Karpas-422 (cell line): ENCODE data around the gene FOXA3. TPM values are rescaled to one million over a fixed set of nuclear protein-coding genes. Genes with fewer than 3 reads are reported as not detected.

Experiments used
- DNase-seq: peaks from one replicate; pipeline ENCODE4 v3.0.0-alpha.2; 2015
- H2AFZ ChIP-seq: fragments of 200-600 bp; sonication (generic); 2 replicates; pipeline ENCODE4 v1.6.1; 2014; ENCODE audit warnings: antibody characterized with exemption, low read length, mixed read lengths
- H3K27ac ChIP-seq: fragments of 200-600 bp; sonication (generic); 2 replicates; pipeline ENCODE4 v1.5.1; 2014; ENCODE audit warnings: mild to moderate bottlenecking, low read length, moderate library complexity
- H3K27me3 ChIP-seq: fragments of 200-600 bp; sonication (generic); 2 replicates; pipeline ENCODE4 v1.6.1; 2014; ENCODE audit warnings: low read length, mixed read lengths
- H3K36me3 ChIP-seq: fragments of 200-600 bp; sonication (generic); 2 replicates; pipeline ENCODE4 v1.6.1; 2014; ENCODE audit warnings: low read length, mixed read lengths; ENCODE audit not compliant: insufficient read depth
- H3K4me1 ChIP-seq: fragments of 200-600 bp; sonication (generic); 2 replicates; pipeline ENCODE4 v1.6.1; 2014; ENCODE audit warnings: mild to moderate bottlenecking, low read length, mixed read lengths
- H3K4me2 ChIP-seq: fragments of 200-600 bp; sonication (generic); 2 replicates; pipeline ENCODE4 v1.6.1; 2014; ENCODE audit warnings: low read length, low read depth, mild to moderate bottlenecking; ENCODE audit not compliant: poor library complexity, severe bottlenecking
- H3K4me3 ChIP-seq: fragments of 200-600 bp; sonication (generic); 2 replicates; pipeline ENCODE4 v1.5.1; 2014; ENCODE audit warnings: mild to moderate bottlenecking, antibody characterized with exemption, low read length, mixed read lengths
- H3K79me2 ChIP-seq: fragments of 200-600 bp; sonication (generic); 2 replicates; pipeline ENCODE4 v1.6.1; 2014; ENCODE audit warnings: mild to moderate bottlenecking, low read length, mixed read lengths
- H3K9ac ChIP-seq: fragments of 200-600 bp; sonication (generic); 2 replicates; pipeline ENCODE4 v1.6.0; 2014; ENCODE audit warnings: low read length
- H3K9me2 ChIP-seq: fragments of 200-600 bp; sonication (generic), shearing (Covaris generic); replicated peaks from 2 replicates; pipeline ENCODE4 v1.6.0; 2014; ENCODE audit warnings: mild to moderate bottlenecking, low read length, moderate library complexity; ENCODE audit not compliant: insufficient read depth
- H3K9me3 ChIP-seq: fragments of 300-700, 200-600 bp; sonication (generic); 2 replicates; pipeline ENCODE4 v1.6.1; 2014; ENCODE audit warnings: low read length, mixed read lengths
- H4K20me1 ChIP-seq: fragments of 200-600 bp; sonication (generic); 2 replicates; pipeline ENCODE4 v1.6.1; 2014; ENCODE audit warnings: mild to moderate bottlenecking, antibody characterized with exemption, low read length, low read depth; ENCODE audit not compliant: insufficient read depth
- total RNA-seq: library from RNA; depleted of rRNA; stranded (reverse); fragments of >200 nt; shearing (Covaris generic); gene quantifications from 2 replicates; pipeline ENCODE4 v1.2.3, GENCODE V29; 2014; ENCODE audit warnings: low replicate concordance

FOXA3 gene
- total RNA-seq, 1 experiment from 2014 or later, result not detected

DNA sequence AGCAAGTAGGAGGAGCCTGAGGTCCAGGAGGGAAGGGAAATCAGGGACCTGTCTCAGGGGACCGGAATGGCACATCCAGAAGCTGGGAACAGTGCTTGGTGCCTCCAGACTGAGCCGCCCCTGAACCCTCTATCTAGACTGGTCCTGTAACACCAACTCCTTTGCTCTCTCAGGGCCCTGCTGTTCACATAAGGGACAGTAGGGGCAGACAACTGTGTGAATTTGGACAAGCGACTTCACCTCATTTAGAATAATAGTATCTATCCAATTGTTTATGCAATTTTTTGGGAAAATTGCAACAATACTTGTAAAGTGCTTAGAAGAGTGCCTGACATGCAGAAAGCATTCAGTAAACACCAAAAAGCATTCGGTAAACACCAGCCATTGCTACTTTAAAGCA, 15.2 kb upstream of the FOXA3 start:
- H3K9ac ChIP-seq, result no peak overlapping the region
- H3K4me2 ChIP-seq, result no peak overlapping the region
- H4K20me1 ChIP-seq, result no peaks in the 10 kb centered on the region
- peak; percentile 48 for DNase-seq
- no peaks in the 10 kb centered on the region for H3K79me2 ChIP-seq
- H3K4me1 ChIP-seq, result no peaks in the 10 kb centered on the region
- no peak overlapping the region for H3K27ac ChIP-seq
- no peaks in the 10 kb centered on the region for H3K9me2 ChIP-seq
- no peaks in the 10 kb centered on the region for H3K9me3 ChIP-seq
- no peaks in the 10 kb centered on the region for H3K27me3 ChIP-seq
- no peak overlapping the region for H3K4me3 ChIP-seq
- no peak overlapping the region for H2AFZ ChIP-seq
- H3K36me3 ChIP-seq, result peaks cover 46% of the 10 kb centered on the region

DNA sequence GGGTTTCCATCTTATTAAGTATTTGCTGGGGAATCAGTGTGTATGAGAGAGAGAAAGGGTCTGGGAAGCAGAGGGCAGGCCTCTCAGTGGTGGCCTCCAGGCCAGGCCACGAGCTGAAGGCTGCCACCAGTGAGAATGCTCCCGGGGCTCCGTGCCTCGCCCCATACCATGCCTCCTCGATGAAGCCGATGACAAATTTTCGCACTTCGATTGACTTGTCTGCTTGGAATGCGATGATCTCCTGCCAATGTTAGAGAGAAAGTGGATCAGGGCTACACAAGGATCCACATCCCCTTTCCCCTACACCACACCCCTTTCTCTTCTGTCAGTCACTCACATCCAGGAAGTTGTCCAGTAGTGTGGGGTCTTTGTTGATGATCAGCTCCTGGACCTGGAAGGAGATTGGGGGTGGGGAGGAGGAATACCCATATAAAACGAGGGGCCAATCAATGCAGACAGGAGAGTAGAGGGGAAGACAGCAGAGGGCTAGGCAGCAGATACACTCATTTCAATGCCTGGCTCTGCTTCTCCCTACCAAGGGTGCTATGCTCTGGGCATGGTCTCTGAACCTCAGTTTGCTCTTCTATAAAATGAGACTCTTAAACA, 11.9 kb upstream of the FOXA3 start:
- no peaks in the 10 kb centered on the region for H3K4me1 ChIP-seq
- H3K9ac ChIP-seq, result no peak overlapping the region
- no peak overlapping the region for H2AFZ ChIP-seq
- no peaks in the 10 kb centered on the region for H3K9me3 ChIP-seq
- no peak for DNase-seq
- no peaks in the 10 kb centered on the region for H3K9me2 ChIP-seq
- no peak overlapping the region for H3K4me3 ChIP-seq
- H3K27ac ChIP-seq, result no peak overlapping the region
- peaks cover 38% of the 10 kb centered on the region for H3K36me3 ChIP-seq
- H3K27me3 ChIP-seq, result no peaks in the 10 kb centered on the region
- H4K20me1 ChIP-seq, result no peaks in the 10 kb centered on the region
- H3K4me2 ChIP-seq, result no peak overlapping the region
- H3K79me2 ChIP-seq, result peaks cover 12% of the 10 kb centered on the region; the same call in 1 of the 2 replicates

DNA sequence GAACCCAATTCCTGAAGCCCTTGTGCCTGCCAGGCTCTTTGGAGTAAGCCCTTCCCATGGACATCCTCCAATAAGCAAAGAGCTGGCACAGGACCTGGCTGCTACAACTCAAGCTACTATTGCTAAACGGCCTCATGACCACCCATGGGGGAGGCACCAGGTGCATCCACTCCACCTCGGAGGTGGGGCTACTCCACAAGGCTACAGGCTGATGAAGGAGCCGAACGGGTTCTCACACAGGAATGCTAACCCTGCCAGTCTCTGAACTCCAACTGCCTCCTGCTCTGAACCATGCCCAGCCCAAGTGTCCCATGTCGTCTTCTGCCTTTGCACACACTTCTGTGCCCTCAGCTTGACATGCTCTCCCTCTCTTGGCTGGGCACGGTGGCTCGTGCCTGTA, 11.1 kb upstream of the FOXA3 start:
- H4K20me1 ChIP-seq, result no peaks in the 10 kb centered on the region

DNA sequence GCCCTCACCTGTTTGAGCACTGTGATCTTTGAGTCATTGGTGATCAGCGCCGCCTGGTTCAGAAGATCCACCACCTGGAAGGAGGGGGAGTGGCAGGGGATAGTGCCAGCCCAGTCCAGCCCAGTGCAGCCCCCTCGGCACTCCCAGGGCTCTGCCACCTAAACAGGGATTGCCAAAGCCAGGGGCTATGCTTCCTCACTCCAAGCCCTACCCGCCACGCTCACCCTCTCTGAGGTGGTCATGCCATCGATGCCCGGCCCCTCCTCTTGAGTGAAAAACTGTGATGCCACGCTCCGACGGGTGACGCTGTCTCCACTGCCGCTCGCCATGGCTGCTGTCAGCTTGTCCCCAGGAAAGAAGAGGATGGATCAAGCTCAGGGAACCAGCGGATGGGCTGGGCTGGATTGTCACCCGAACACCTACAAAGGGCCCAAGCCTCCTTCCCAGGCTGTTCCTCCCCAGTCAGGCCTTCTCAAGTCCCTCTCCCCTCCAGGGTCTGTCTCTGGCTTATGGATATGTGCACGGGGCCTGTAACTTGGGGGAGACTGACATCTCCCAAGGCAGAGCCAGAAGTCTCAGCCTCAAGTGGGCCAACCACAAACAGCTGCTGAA, 9.9 kb upstream of the FOXA3 start:
- Histone ChIP-seq H3K27ac (no peak overlapping the region), H3K4me1 (no peaks in the 10 kb centered on the region), H3K27me3 (no peaks in the 10 kb centered on the region), H3K9me3 (no peaks in the 10 kb centered on the region), H3K4me2 (no peak overlapping the region), H4K20me1 (no peaks in the 10 kb centered on the region), H2AFZ (no peak overlapping the region), H3K4me3 (no peak overlapping the region), H3K9me2 (no peaks in the 10 kb centered on the region), H3K79me2 (peaks cover 24% of the 10 kb centered on the region), H3K9ac (no peak overlapping the region), H3K36me3 (peaks cover 23% of the 10 kb centered on the region)
- DNase-seq, result no peak

More for the DNA sequence above, 11.1 kb upstream of the FOXA3 start:
- H3K9me2 ChIP-seq, result no peaks in the 10 kb centered on the region
- no peak for DNase-seq
- peaks cover 32% of the 10 kb centered on the region for H3K36me3 ChIP-seq
- no peaks in the 10 kb centered on the region for H3K4me1 ChIP-seq
- no peak overlapping the region for H3K27ac ChIP-seq
- H3K79me2 ChIP-seq, result peaks cover 14% of the 10 kb centered on the region
- H3K4me2 ChIP-seq, result no peak overlapping the region
- H3K4me3 ChIP-seq, result no peak overlapping the region
- no peaks in the 10 kb centered on the region for H3K9me3 ChIP-seq
- no peak overlapping the region for H3K9ac ChIP-seq
- no peak overlapping the region for H2AFZ ChIP-seq
- H3K27me3 ChIP-seq, result no peaks in the 10 kb centered on the region

DNA sequence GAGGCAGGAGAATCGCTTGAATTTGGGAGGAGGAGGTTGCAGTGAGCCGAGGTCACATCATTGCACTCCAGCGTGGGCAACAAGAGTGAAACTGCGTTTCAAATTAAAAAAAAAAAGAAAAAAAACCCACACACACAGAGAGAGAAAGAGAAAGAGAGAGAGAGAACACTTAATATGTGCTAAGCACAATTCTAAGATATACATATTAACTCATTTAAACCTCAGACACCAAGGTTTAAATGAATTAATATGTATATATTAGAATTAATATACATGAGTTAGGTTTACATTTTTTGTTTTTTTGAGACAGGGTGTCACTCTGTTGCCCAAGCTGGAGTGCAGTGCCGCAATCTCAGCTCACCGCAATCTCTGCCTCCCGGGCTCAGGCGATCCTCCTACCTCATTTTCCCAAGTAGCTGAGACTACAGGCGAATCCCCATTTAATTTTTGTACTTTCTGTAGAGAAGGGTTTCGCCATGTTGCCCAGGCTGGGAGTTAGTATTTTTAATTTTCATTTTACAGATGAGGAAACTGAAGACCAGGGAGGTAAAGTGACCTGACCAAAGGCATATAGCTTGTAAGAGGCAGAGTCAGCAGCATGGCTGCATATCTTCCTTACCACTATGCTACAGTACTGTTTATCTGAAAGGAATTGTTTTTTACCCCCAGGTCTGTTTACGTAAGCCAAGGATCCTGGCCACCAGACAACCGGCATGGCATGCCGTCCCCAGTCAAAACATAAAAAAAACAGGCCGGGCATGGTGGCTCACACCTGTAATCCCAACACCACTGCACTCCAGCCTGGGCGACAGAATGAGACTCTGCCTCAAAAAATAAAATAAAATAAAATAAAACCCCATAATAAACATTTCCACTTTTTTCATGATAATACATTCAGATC, 3.5 kb upstream of the FOXA3 start:
- Histone ChIP-seq H3K9ac (peak overlapping the region; percentile 21; the same call in 1 of the 2 replicates), H3K4me2 (peak overlapping the region; percentile 90), H4K20me1 (no peaks in the 10 kb centered on the region), H3K79me2 (peaks cover 53% of the 10 kb centered on the region), H2AFZ (no peak overlapping the region), H3K36me3 (peaks cover 5% of the 10 kb centered on the region; the same call in 1 of the 2 replicates), H3K27me3 (peaks cover 3% of the 10 kb centered on the region; the same call in 1 of the 2 replicates), H3K4me1 (peaks cover 27% of the 10 kb centered on the region), H3K9me2 (no peaks in the 10 kb centered on the region), H3K4me3 (peak overlapping the region; percentile 83; the same call in 1 of the 2 replicates), H3K9me3 (no peaks in the 10 kb centered on the region), H3K27ac (peak overlapping the region; percentile 40; the same call in 1 of the 2 replicates)
- DNase-seq, result no peak

DNA sequence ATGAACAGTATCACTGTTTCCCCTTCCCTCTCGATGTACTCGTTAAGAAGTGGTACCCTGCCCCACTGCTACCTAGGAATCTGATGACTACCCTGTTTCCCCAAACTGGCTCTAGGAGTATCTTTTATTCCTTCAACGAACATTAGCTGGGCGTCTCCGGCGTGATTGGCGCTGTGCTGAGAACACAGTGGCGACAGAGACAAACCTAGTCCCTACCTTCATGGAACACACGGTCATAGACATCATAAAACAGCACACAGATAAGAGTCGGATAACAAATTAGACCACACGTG, 1.9 kb upstream of the FOXA3 start:
- Histone ChIP-seq H3K36me3 (peaks cover 5% of the 10 kb centered on the region; the same call in 1 of the 2 replicates), H3K4me1 (peaks cover 27% of the 10 kb centered on the region), H3K4me2 (peak overlapping the region; percentile 90), H3K4me3 (peak overlapping the region; percentile 83), H3K9me3 (no peaks in the 10 kb centered on the region), H3K79me2 (peaks cover 46% of the 10 kb centered on the region), H2AFZ (peak overlapping the region; percentile 25; the same call in 1 of the 2 replicates), H3K27me3 (peaks cover 3% of the 10 kb centered on the region; the same call in 1 of the 2 replicates), H4K20me1 (no peaks in the 10 kb centered on the region), H3K9ac (peak overlapping the region; percentile 87), H3K27ac (peak overlapping the region; percentile 71), H3K9me2 (no peaks in the 10 kb centered on the region)
- no peak for DNase-seq

DNA sequence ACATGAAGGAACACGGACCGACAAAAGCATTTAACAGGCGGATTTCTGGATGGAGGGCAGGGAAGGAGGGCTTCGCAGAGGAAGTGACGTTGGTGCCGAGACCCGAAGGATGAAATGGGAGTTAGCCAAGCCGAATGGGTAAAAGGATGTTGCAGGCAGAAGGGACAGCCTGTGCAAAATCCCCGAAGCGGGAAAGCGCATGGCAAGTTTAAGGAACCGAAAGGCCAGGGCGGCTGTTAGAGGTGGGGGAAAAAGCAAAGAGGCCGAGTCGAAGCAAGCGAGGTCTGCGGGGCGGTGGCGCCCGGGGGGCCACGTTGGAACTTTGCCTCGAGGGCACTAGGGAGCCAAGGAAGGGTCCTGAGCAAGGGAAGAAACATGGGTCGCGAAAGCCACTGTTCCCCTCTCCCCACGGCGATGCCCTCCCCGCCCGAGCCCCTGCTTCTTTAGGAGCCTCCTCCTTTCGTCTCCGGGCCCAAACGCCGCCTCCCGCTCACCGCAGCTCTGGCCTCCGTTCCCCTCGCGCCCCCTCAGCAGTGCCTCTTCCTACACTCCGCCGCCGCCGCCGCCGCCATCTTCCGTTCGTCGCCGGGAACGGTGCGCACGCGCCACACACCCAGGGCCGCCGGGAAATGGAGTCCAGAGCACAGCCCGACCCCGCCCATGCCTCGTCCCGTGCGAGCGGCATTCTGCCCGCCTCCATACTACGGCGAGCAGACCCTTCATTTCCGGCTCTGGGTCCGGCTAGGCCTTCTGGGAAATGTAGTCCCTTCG, 1.4 kb upstream of the FOXA3 start, which contains the start of gene SYMPK:
TSS of gene SYMPK (minus strand) at position 584 of the 771 bp plus-strand sequence. CDS start 8,652 bp downstream, outside the sequence.
- Histone ChIP-seq H3K4me1 (peaks cover 27% of the 10 kb centered on the region), H3K79me2 (peaks cover 46% of the 10 kb centered on the region), H3K9me2 (no peaks in the 10 kb centered on the region), H3K27me3 (peaks cover 3% of the 10 kb centered on the region; the same call in 1 of the 2 replicates), H3K4me3 (peak within 1 kb of the TSS; percentile 83), H3K4me2 (peak within 1 kb of the TSS; percentile 90), H3K27ac (peak within 1 kb of the TSS; percentile 71), H3K9me3 (no peaks in the 10 kb centered on the region), H4K20me1 (no peaks in the 10 kb centered on the region), H3K36me3 (peaks cover 5% of the 10 kb centered on the region; the same call in 1 of the 2 replicates), H2AFZ (peak within 1 kb of the TSS; percentile 75), H3K9ac (peak within 1 kb of the TSS; percentile 87)
- DNase-seq, result peak; percentile 99
